Activated CD4-positive, alpha-beta T cell treated with anti-CD3 and anti-CD28 coated beads for 36 hours (primary cell): ENCODE measurements around the gene PTPRF. TPM values are rescaled to one million over a fixed set of nuclear protein-coding genes. Genes with fewer than 3 reads are reported as not detected.
"Not testable (repeated sequence)": the region's sequence is repeated elsewhere in the genome, so short reads cannot be mapped to it uniquely, and the experiment has no call there.

Experiments
- ATAC-seq: fragments of 200-7000 bp; cut with Tn5 transposase; one replicate; pipeline ENCODE4 v1.10.0; 2021; ENCODE audit warnings: mild to moderate bottlenecking, moderate library complexity
- CTCF ChIA-PET: fragments of 350-600 bp; sonication (Branson Sonifier 250); formaldehyde crosslinking; loops from one replicate; lab custom pipeline; 2021; ENCODE audit warnings: antibody characterized with exemption; lab: Charles Lee
- POLR2A ChIA-PET: fragments of 350-600 bp; sonication (Branson Sonifier 250); formaldehyde crosslinking; loops from one replicate; lab custom pipeline; 2021; ENCODE audit warnings: antibody characterized with exemption, inconsistent platforms; lab: Charles Lee
- DNase-seq: peaks from one replicate; pipeline ENCODE4 v3.0.0-alpha.2; 2020
- H3K27ac Mint-ChIP-seq: one replicate; pipeline ENCODE4 v1.8.0; 2021; ENCODE audit warnings: mixed read lengths
- H3K27me3 Mint-ChIP-seq: one replicate; pipeline ENCODE4 v1.8.0; 2021; ENCODE audit warnings: mixed read lengths
- H3K36me3 Mint-ChIP-seq: one replicate; pipeline ENCODE4 v1.8.0; 2021; ENCODE audit warnings: low read depth, mixed read lengths
- H3K4me1 Mint-ChIP-seq: one replicate; pipeline ENCODE4 v1.8.0; 2021; ENCODE audit warnings: mixed read lengths
- H3K4me3 Mint-ChIP-seq: one replicate; pipeline ENCODE4 v1.8.0; 2021; ENCODE audit warnings: mild to moderate bottlenecking, moderate library complexity, mixed read lengths
- H3K9me3 Mint-ChIP-seq: one replicate; pipeline ENCODE4 v1.8.0; 2021; ENCODE audit warnings: low read depth, mixed read lengths
- intact Hi-C, 2 experiments: fragments of 100-400 bp; cut with DNase I in 1 of 2; cut with micrococcal nuclease in 1 of 2; formaldehyde crosslinking; loops; one replicate each; pipeline versions ENCODE4 v1.14.2 to v1.15.1; 2022 to 2024; cut with DNase I, micrococcal nuclease
- total RNA-seq, 2 experiments: library from RNA; stranded (reverse); gene quantifications; one replicate each; pipeline ENCODE4 v1.2.3, GENCODE V29; 2021

PTPRF gene
- total RNA-seq, 2 experiments from 2014 or later, result 5.1 to 6.8 TPM

GRCh38 chr1:43645461-43645860 is 114.8 kb downstream of the PTPRF start:
- CTCF ChIA-PET, result interaction anchor here (1.5 to 2.2 kb wide), 2 partner anchors 9 to 116 kb away, joined by 4 to 6 read pairs; no protein-coding TSS in a partner anchor
- Mint-ChIP-seq H3K4me1 (peaks cover 4% of the 10 kb centered on the region), H3K27ac (no peak overlapping the region), H3K27me3 (no peaks in the 10 kb centered on the region), H3K9me3 (no peaks in the 10 kb centered on the region), H3K36me3 (no peaks in the 10 kb centered on the region), H3K4me3 (no peak overlapping the region)
- POLR2A ChIA-PET, result interaction anchor here (1.0 kb wide), 1 partner anchor 10 kb away, joined by 9 read pairs; no protein-coding TSS in a partner anchor
- ATAC-seq (no peak), DNase-seq (no peak)
- intact Hi-C loops, result loop anchor here in 1 of 2 experiments (5.0 kb wide), 1 partner anchor 327 kb away; the partner anchor contains the start of genes ATP6V0B and DPH2

GRCh38 chr1:43647331-43647730 is 116.6 kb downstream of the PTPRF start:
- peaks cover 17% of the 10 kb centered on the region for H3K4me1 Mint-ChIP-seq
- H3K9me3 Mint-ChIP-seq, H3K4me3 Mint-ChIP-seq, H3K27ac Mint-ChIP-seq, H3K36me3 Mint-ChIP-seq, H3K27me3 Mint-ChIP-seq, DNase-seq, ATAC-seq, CTCF ChIA-PET: not testable (repeated sequence)
- POLR2A ChIA-PET, result interaction anchor here (0.7 kb wide), 1 partner anchor 123 kb away, joined by 3 read pairs; no protein-coding TSS in a partner anchor
- intact Hi-C loops, result loop anchor here in 1 of 2 experiments (5.0 kb wide), 1 partner anchor 325 kb away; the partner anchor contains the start of genes ATP6V0B and DPH2

- H3K36me3 Mint-ChIP-seq, result peaks cover 7% of the 10 kb centered on the region
- H3K27ac Mint-ChIP-seq, result no peak overlapping the region
- H3K4me1 Mint-ChIP-seq, result peaks cover 23% of the 10 kb centered on the region
- peak overlapping the region; percentile 89 for H3K4me3 Mint-ChIP-seq
- H3K27me3 Mint-ChIP-seq, result no peaks in the 10 kb centered on the region
- intact Hi-C loops, result loop anchor here in 1 of 2 experiments (5.0 kb wide), 1 partner anchor 324 kb away; the partner anchor contains the start of genes ATP6V0B and DPH2
- no peak for DNase-seq
- no peaks in the 10 kb centered on the region for H3K9me3 Mint-ChIP-seq
- CTCF ChIA-PET, result interaction anchor here (0.7 kb wide), 1 partner anchor 118 kb away, joined by 3 read pairs; no protein-coding TSS in a partner anchor
- POLR2A ChIA-PET, result no interaction called here
- no peak for ATAC-seq
These were observed 117.7 kb downstream of the PTPRF start for GRCh38 chr1:43648221-43648847.

GRCh38 chr1:43648876-43649477 is 118.3 kb downstream of the PTPRF start:
- Mint-ChIP-seq H3K36me3 (peaks cover 12% of the 10 kb centered on the region), H3K4me3 (peak overlapping the region; percentile 89), H3K4me1 (peaks cover 28% of the 10 kb centered on the region), H3K27me3 (no peaks in the 10 kb centered on the region), H3K9me3 (no peaks in the 10 kb centered on the region), H3K27ac (peak overlapping the region; percentile 97)
- intact Hi-C loops, result loop anchor here in 1 of 2 experiments (5.0 kb wide), 1 partner anchor 323 kb away; the partner anchor contains the start of genes ATP6V0B and DPH2
- CTCF ChIA-PET, result interaction anchor here (0.6 to 2.0 kb wide), 6 partner anchors 23 to 286 kb away, joined by 3 to 7 read pairs (median 4); partner anchors contain the start of gene ST3GAL3
- ATAC-seq (no peak), DNase-seq (no peak)
- POLR2A ChIA-PET, result interaction anchor here (0.6 to 1.8 kb wide), 5 partner anchors 27 to 1073 kb away, joined by 3 to 13 read pairs (median 4); partner anchors contain the start of gene ST3GAL3

GRCh38 chr1:43650310-43651085 is 119.8 kb downstream of the PTPRF start:
- peak; percentile 81 for ATAC-seq
- intact Hi-C loops, result loop anchor here (1.0 to 5.0 kb wide), 13 partner anchors 56 to 804 kb away; partner anchors contain the start of genes IPO13 (in 2 of the 2), ST3GAL3 (in 2 of the 2), ATP6V0B (in 1 of the 2) and CDC20 (in 1 of the 2)
- ChIA-PET POLR2A (interaction anchor here (0.6 to 1.8 kb wide), 9 partner anchors 8 to 1071 kb away, joined by 3 to 13 read pairs (median 5); partner anchors contain the start of genes ATP6V0B, HYI and ST3GAL3), CTCF (interaction anchor here (0.7 to 2.0 kb wide), 13 partner anchors 9 to 982 kb away, joined by 3 to 7 read pairs (median 3); partner anchors contain the start of genes ARTN and ST3GAL3)
- Mint-ChIP-seq H3K27ac (peak overlapping the region; percentile 97), H3K4me1 (peaks cover 31% of the 10 kb centered on the region), H3K4me3 (peak overlapping the region; percentile 89), H3K27me3 (no peaks in the 10 kb centered on the region), H3K36me3 (peaks cover 22% of the 10 kb centered on the region), H3K9me3 (no peaks in the 10 kb centered on the region)
- peak; percentile 95 for DNase-seq

- Mint-ChIP-seq H3K36me3 (peaks cover 29% of the 10 kb centered on the region), H3K27me3 (no peaks in the 10 kb centered on the region), H3K9me3 (no peaks in the 10 kb centered on the region), H3K27ac (peak overlapping the region; percentile 97), H3K4me1 (peaks cover 31% of the 10 kb centered on the region), H3K4me3 (peak overlapping the region; percentile 89)
- ATAC-seq (no peak), DNase-seq (no peak)
- intact Hi-C loops, result loop anchor here (2.0 to 5.0 kb wide), 5 partner anchors 56 to 706 kb away; partner anchors contain the start of genes DMAP1 (in 1 of the 2), ERI3 (in 1 of the 2), HYI (in 1 of the 2) and ST3GAL3 (in 1 of the 2)
- POLR2A ChIA-PET, result interaction anchor here (0.6 to 1.8 kb wide), 4 partner anchors 15 to 562 kb away, joined by 3 to 13 read pairs (median 6); partner anchors contain the start of genes HYI and ST3GAL3
- CTCF ChIA-PET, result interaction anchor here (0.9 to 2.0 kb wide), 6 partner anchors 10 to 695 kb away, joined by 3 to 5 read pairs (median 3); partner anchors contain the start of gene ARTN
These were observed 120.5 kb downstream of the PTPRF start for GRCh38 chr1:43651188-43651587.

- H3K27me3 Mint-ChIP-seq, result no peaks in the 10 kb centered on the region
- no peaks in the 10 kb centered on the region for H3K9me3 Mint-ChIP-seq
- intact Hi-C loops, result loop anchor here (2.0 to 5.0 kb wide), 5 partner anchors 55 to 705 kb away; partner anchors contain the start of genes DMAP1 (in 1 of the 2), ERI3 (in 1 of the 2), HYI (in 1 of the 2) and ST3GAL3 (in 1 of the 2)
- peak overlapping the region; percentile 63 for H3K27ac Mint-ChIP-seq
- CTCF ChIA-PET, result interaction anchor here (0.6 to 1.3 kb wide), 5 partner anchors 20 to 368 kb away, joined by 3 to 4 read pairs (median 3); no protein-coding TSS in a partner anchor
- peaks cover 31% of the 10 kb centered on the region for H3K36me3 Mint-ChIP-seq
- POLR2A ChIA-PET, result interaction anchor here (2.0 kb wide), 1 partner anchor 14 kb away, joined by 5 read pairs; no protein-coding TSS in a partner anchor
- ATAC-seq (no peak), DNase-seq (no peak)
- H3K4me3 Mint-ChIP-seq, result peak overlapping the region; percentile 89
- H3K4me1 Mint-ChIP-seq, result peaks cover 31% of the 10 kb centered on the region
These were observed 121.2 kb downstream of the PTPRF start for GRCh38 chr1:43651902-43652301.

- ATAC-seq (no peak), DNase-seq (peak; percentile 44)
- intact Hi-C loops, result loop anchor here in 1 of 2 experiments (5.0 kb wide), 2 partner anchors 201 to 704 kb away; partner anchors contain the start of genes ERI3 and HYI
- ChIA-PET CTCF (interaction anchor here (0.6 to 0.8 kb wide), 2 partner anchors 54 to 226 kb away, joined by 3 to 4 read pairs; partner anchors contain the start of gene ST3GAL3), POLR2A (interaction anchor here (0.6 to 2.0 kb wide), 3 partner anchors 13 to 185 kb away, joined by 3 to 5 read pairs (median 5); no protein-coding TSS in a partner anchor)
- Mint-ChIP-seq H3K9me3 (no peaks in the 10 kb centered on the region), H3K4me3 (no peak overlapping the region), H3K4me1 (peaks cover 31% of the 10 kb centered on the region), H3K27ac (peak overlapping the region; percentile 45), H3K27me3 (no peaks in the 10 kb centered on the region), H3K36me3 (peaks cover 38% of the 10 kb centered on the region)
These were observed 122.7 kb downstream of the PTPRF start for GRCh38 chr1:43653339-43653738.

- peak overlapping the region; percentile 45 for H3K27ac Mint-ChIP-seq
These were observed 123.2 kb downstream of the PTPRF start for GRCh38 chr1:43653893-43654292.

More at GRCh38 chr1:43653893-43654292, 123.2 kb downstream of the PTPRF start:
- Mint-ChIP-seq H3K9me3 (no peaks in the 10 kb centered on the region), H3K36me3 (peaks cover 39% of the 10 kb centered on the region), H3K27me3 (no peaks in the 10 kb centered on the region), H3K4me1 (peaks cover 28% of the 10 kb centered on the region), H3K4me3 (no peak overlapping the region)
- ChIA-PET POLR2A (interaction anchor here (0.7 to 2.0 kb wide), 3 partner anchors 12 to 279 kb away, joined by 3 to 5 read pairs (median 5); no protein-coding TSS in a partner anchor), CTCF (interaction anchor here (0.6 to 0.8 kb wide), 2 partner anchors 53 to 226 kb away, joined by 3 to 4 read pairs; partner anchors contain the start of gene ST3GAL3)
- intact Hi-C loops, result loop anchor here in 1 of 2 experiments (5.0 kb wide), 2 partner anchors 202 to 703 kb away; partner anchors contain the start of genes ERI3 and HYI
- ATAC-seq, result no peak
- DNase-seq, result no peak
